Right atrium auricular region (tissue), 2 donors: ENCODE measurements around the gene LNPEP. TPM values are rescaled to one million over a fixed set of nuclear protein-coding genes. Genes with fewer than 3 reads are reported as not detected.

Source experiments
- DNase-seq: peaks from one replicate; pipeline ENCODE4 v3.0.0-alpha.2; 2019; ENCODE audit warnings: low spot score
- H3K27ac ChIP-seq, 2 donors: fragments of 200-600 bp; sonication (generic); 1 replicate in 1 of 2; 2 replicates in 1 of 2; pipeline ENCODE4 v1.5.1; 2016 to 2019
- H3K27me3 ChIP-seq, 2 donors: fragments of 200-600 bp; sonication (generic); one replicate each; pipeline versions ENCODE4 v1.5.1 to v1.6.0; 2017 to 2019
- H3K36me3 ChIP-seq: fragments of 200-600 bp; sonication (generic); one replicate; pipeline ENCODE4 v1.5.1; 2016
- H3K4me1 ChIP-seq, 2 donors: fragments of 200-600 bp; sonication (generic); one replicate each; pipeline versions ENCODE4 v1.5.1 to v1.6.0; 2017 to 2019
- H3K4me3 ChIP-seq, 2 donors: fragments of 200-600 bp; sonication (generic); 1 replicate in 1 of 2; 2 replicates in 1 of 2; pipeline ENCODE4 v1.5.1; 2017 to 2019; ENCODE audit warnings: mild to moderate bottlenecking in 1 of 2, moderate library complexity in 1 of 2
- H3K9me3 ChIP-seq, 2 donors: fragments of 200-600 bp; sonication (generic); one replicate each; pipeline ENCODE4 v1.5.1; 2019
- total RNA-seq, 2 donors: library from RNA; depleted of rRNA; stranded (reverse); fragments of >200 nt; gene quantifications; one replicate each; pipeline ENCODE4 v1.1.0, GENCODE V29; 2016
- TF ChIP-seq, protein P1 (sequence below), 2 donors: fragments of 200-600 bp; sonication (generic); IDR thresholded peaks; one replicate each; pipeline ENCODE4 v1.5.1; 2019; ENCODE audit warnings: antibody characterized with exemption in 2 of 2

The LNPEP gene
- total RNA-seq, 2 donors from 2014 or later = 50.2 to 60.0 TPM

DNA sequence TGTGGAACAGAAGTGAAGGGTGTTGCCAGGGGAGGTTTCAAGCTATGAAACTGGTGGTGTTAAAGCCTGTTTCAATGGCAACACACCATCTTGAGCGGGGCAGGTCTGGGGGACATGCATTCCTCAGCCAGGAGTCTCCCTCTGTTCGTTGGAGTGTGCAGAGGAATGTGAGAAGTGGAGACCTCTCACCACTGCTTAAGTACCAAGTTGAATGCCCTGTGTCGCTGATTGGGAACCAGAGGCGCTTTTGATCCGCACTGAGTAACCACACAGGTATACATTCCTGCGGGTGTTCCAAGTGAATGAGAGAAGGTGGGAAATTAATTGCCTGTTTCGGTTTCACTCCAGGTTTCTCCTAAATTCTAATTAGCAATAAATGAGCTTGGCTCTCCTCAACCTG lies 107.1 kb downstream of the LNPEP start:
- Histone ChIP-seq H3K36me3 (peaks cover under 1% of the 10 kb centered on the region), H3K27me3 (no peaks in the 10 kb centered on the region), H3K4me1 (peaks cover 0 to 10% of the 10 kb centered on the region in 2 donors), H3K27ac (no peak overlapping the region), H3K4me3 (no peak overlapping the region), H3K9me3 (no peaks in the 10 kb centered on the region)
- DNase-seq = no peak
- TF ChIP-seq, protein P1, sequence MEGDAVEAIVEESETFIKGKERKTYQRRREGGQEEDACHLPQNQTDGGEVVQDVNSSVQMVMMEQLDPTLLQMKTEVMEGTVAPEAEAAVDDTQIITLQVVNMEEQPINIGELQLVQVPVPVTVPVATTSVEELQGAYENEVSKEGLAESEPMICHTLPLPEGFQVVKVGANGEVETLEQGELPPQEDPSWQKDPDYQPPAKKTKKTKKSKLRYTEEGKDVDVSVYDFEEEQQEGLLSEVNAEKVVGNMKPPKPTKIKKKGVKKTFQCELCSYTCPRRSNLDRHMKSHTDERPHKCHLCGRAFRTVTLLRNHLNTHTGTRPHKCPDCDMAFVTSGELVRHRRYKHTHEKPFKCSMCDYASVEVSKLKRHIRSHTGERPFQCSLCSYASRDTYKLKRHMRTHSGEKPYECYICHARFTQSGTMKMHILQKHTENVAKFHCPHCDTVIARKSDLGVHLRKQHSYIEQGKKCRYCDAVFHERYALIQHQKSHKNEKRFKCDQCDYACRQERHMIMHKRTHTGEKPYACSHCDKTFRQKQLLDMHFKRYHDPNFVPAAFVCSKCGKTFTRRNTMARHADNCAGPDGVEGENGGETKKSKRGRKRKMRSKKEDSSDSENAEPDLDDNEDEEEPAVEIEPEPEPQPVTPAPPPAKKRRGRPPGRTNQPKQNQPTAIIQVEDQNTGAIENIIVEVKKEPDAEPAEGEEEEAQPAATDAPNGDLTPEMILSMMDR (IDR thresholded peaks at IDR 0.05) = no peak

DNA sequence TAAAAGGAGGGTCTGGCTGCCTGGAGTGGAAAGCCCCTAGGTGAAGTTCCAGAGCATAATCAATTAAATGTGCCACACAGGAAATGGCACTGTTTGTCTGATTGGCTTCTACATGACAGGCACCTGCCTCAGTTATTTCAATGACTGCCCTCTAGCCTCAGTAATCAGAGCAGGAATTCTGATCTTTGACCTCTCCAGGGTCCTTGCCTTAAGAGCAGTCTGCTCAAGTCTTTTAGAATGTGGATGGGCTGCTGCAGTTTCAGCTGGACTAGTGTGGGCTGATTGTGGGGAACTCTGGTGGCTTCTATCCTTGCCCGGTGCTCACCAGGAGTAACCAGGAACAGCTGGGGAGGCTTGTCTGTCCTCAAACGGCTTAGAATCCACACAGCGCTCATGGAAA lies 107.6 kb downstream of the LNPEP start:
- Histone ChIP-seq H3K27me3 (no peaks in the 10 kb centered on the region), H3K27ac (no peak overlapping the region)
- TF ChIP-seq, protein P1 (IDR thresholded peaks at IDR 0.05) = no peak

DNA sequence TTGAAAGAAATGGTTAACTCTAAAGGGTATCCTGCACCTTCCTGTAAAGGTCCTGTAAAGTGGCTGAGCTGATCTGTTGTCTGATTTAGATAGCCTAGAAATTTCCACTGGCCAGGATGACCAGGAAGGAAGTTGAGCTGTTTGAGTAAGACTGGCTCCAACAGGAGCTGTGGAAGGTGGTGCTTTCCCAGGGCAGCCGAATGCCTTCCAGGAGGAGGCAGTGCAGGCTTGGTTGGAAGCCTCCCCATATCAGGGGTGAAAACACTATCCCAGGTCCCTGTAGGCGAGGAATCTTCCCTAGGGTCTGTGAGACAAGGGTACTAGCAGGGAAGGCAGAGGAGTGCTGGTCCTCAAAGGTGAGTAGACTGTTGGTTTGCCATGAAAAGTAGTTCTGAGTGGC lies 108.2 kb downstream of the LNPEP start:
- H3K36me3 ChIP-seq = no peaks in the 10 kb centered on the region
- H3K4me1 ChIP-seq = peaks cover 0 to 10% of the 10 kb centered on the region in 2 donors
- TF ChIP-seq, protein P1 (IDR thresholded peaks at IDR 0.05) = peak; percentile 30 to 68
- H3K27ac ChIP-seq = no peak overlapping the region
- no peak for DNase-seq
- no peak overlapping the region for H3K4me3 ChIP-seq
- H3K27me3 ChIP-seq = no peaks in the 10 kb centered on the region
- no peaks in the 10 kb centered on the region for H3K9me3 ChIP-seq

More for the DNA sequence above, 107.6 kb downstream of the LNPEP start:
- no peaks in the 10 kb centered on the region for H3K9me3 ChIP-seq
- DNase-seq = no peak
- H3K36me3 ChIP-seq = no peaks in the 10 kb centered on the region
- peaks cover 0 to 10% of the 10 kb centered on the region in 2 donors for H3K4me1 ChIP-seq
- H3K4me3 ChIP-seq = no peak overlapping the region

DNA sequence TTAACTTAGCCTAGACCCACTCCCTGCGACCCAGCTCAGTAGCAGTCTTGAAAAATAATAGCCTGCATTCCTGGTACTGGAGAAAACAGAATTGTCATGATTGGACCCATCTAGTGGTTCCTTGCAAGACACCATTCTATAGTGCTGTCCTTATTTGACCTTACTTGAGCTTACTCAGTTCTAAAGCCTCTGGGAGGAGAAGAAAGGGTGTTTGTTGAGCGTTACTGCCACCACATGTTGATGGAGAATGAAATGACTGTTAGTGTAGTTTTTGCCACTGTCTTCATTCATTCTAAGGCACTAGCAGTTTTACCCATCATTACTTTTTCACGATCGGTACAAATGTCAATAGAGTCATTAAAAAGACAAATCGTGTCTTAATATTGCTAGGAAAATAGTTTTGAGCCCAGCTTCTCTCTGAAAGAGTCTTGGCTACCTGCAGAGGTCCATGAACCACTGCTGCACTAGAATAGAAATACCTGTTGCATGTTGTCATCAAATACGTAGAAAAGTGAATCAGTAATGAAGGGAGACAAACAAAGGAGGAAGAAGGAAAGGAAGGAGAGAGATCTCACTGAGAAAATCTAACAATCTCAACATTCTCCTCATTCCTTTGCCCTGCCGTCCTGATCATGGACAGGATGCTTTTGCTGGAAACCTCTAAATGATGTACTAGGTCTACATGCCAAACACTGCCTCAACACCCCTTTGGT lies 110.5 kb downstream of the LNPEP start:
- Histone ChIP-seq H3K9me3 (no peaks in the 10 kb centered on the region), H3K36me3 (no peaks in the 10 kb centered on the region), H3K4me1 (peaks cover 0 to 10% of the 10 kb centered on the region in 2 donors), H3K27ac (no peak overlapping the region), H3K27me3 (no peaks in the 10 kb centered on the region), H3K4me3 (no peak overlapping the region)
- no peak for DNase-seq
- TF ChIP-seq, protein P1 (IDR thresholded peaks at IDR 0.05) = no peak

DNA sequence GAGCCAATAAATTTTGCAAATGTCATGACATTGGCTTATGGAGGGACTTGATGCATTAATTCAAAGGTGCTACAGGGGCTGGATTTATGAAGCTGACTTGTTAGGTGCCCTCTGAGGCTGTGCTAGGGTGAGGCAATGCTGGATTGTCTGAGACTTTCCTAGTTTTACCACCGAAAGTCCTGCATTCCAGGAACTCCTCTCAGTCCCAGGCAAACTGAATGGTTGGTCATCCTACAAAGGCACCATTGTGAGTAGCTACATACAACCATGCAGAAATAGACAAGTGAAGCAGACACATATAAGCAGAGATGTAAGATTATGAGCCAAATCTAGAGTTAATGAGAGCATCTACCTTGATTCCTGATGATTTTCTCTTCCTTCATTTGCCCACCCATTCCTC lies 111.2 kb downstream of the LNPEP start:
- Histone ChIP-seq H3K4me3 (no peak overlapping the region), H3K27me3 (no peaks in the 10 kb centered on the region), H3K27ac (no peak overlapping the region), H3K9me3 (no peaks in the 10 kb centered on the region), H3K36me3 (no peaks in the 10 kb centered on the region), H3K4me1 (peaks cover 0 to 10% of the 10 kb centered on the region in 2 donors)
- TF ChIP-seq, protein P1 (IDR thresholded peaks at IDR 0.05) = no peak
- DNase-seq = no peak

DNA sequence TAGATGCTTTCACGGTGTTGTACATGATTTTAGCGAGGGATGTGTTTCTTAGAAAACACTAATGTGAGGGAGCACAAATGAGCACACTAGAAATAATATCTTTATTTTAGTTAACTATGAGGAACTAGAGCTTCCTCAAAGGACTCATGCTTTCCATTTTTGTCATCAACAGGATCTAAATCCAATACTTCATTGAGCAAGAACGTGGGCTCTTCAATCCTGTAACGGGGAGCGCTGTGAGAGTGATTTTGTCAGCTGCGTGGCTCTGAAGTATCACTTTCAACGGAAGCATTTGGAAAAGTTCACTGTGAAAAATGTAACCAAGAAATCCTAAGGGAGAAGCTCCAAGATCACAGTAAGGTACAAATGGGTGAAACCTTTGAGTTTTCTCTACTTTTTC lies 113.3 kb downstream of the LNPEP start:
- DNase-seq = no peak
- Histone ChIP-seq H3K27me3 (no peaks in the 10 kb centered on the region), H3K27ac (no peak overlapping the region), H3K4me3 (no peak overlapping the region), H3K36me3 (no peaks in the 10 kb centered on the region), H3K9me3 (no peaks in the 10 kb centered on the region), H3K4me1 (no peaks in the 10 kb centered on the region)
- TF ChIP-seq, protein P1 (IDR thresholded peaks at IDR 0.05) = no peak
